IMR-90 (cell line): ENCODE results near the gene FANCM. TPM values are rescaled to one million over a fixed set of nuclear protein-coding genes. Genes with fewer than 3 reads are reported as not detected.

Experiments
- ATAC-seq: fragments of 200-7000 bp; cut with Tn5 transposase; 2 replicates; pipeline ENCODE4 v1.9.1; 2020; ENCODE audit warnings: low read depth, mild to moderate bottlenecking, moderate library complexity
- BruUV-seq: library from RNA; stranded (reverse); fragments of 400-500 nt; replicated peaks from 2 replicates; lab custom pipeline; 2021; lab: Mats Ljungman, UMichigan
- CTCF ChIA-PET: fragments of 300-600 bp; formaldehyde crosslinking; extraction: SDS; loops from one replicate; lab custom pipeline; 2021; ENCODE audit warnings: antibody characterized with exemption; lab: Yijun Ruan, JAX
- POLR2A ChIA-PET: fragments of 300-600 bp; sonication (Branson Sonifier 250); formaldehyde crosslinking; loops from one replicate; lab custom pipeline; 2022; ENCODE audit warnings: antibody characterized with exemption; ENCODE audit not compliant: unreplicated experiment; lab: Charles Lee
- DNase-seq: peaks from one replicate; pipeline ENCODE4 v3.0.0; 2013
- H2AFZ ChIP-seq: replicated peaks from 2 replicates; pipeline ENCODE3; 2013; ENCODE audit warnings: low read length, mild to moderate bottlenecking; ENCODE audit not compliant: poor library complexity
- H2AK5ac ChIP-seq: 2 replicates; pipeline ENCODE4 v1.6.1; 2013; ENCODE audit warnings: low read depth, low read length, inconsistent platforms
- H2AK9ac ChIP-seq: replicated peaks from 2 replicates; pipeline ENCODE3; 2013; ENCODE audit warnings: mild to moderate bottlenecking, low read depth, low read length, moderate library complexity; ENCODE audit not compliant: poor library complexity
- H2BK120ac ChIP-seq: 2 replicates; pipeline ENCODE4 v1.6.1; 2013; ENCODE audit warnings: low read depth, low read length, inconsistent platforms
- H2BK15ac ChIP-seq: 3 replicates; pipeline ENCODE4 v1.6.1; 2013; ENCODE audit warnings: low read depth, low read length, inconsistent platforms
- H2BK20ac ChIP-seq: 2 replicates; pipeline ENCODE4 v1.6.1; 2013; ENCODE audit warnings: low read depth, mild to moderate bottlenecking, inconsistent platforms, low read length, moderate library complexity
- H2BK5ac ChIP-seq: 2 replicates; pipeline ENCODE4 v1.6.1; 2013; ENCODE audit warnings: mild to moderate bottlenecking, low read depth, low read length, inconsistent platforms; ENCODE audit not compliant: poor library complexity, severe bottlenecking
- H3K14ac ChIP-seq: replicated peaks from 2 replicates; pipeline ENCODE4 v1.6.1; 2013; ENCODE audit warnings: low read depth, low read length, inconsistent platforms
- H3K18ac ChIP-seq: 2 replicates; pipeline ENCODE4 v1.6.1; 2013; ENCODE audit warnings: low read depth, low read length, control low read depth
- H3K23ac ChIP-seq: 2 replicates; pipeline ENCODE4 v1.6.1; 2013; ENCODE audit warnings: low read depth, low read length, inconsistent platforms
- H3K27ac ChIP-seq: 2 replicates; pipeline ENCODE4 v1.5.1; 2013; ENCODE audit warnings: mild to moderate bottlenecking, control low read depth, low read length; ENCODE audit not compliant: insufficient read depth
- H3K27me3 ChIP-seq: 2 replicates; pipeline ENCODE4 v1.6.1; 2013; ENCODE audit warnings: low read length; ENCODE audit not compliant: control insufficient read depth, insufficient read depth
- H3K36me3 ChIP-seq: 2 replicates; pipeline ENCODE4 v1.6.1; 2013; ENCODE audit warnings: low read length, mixed read lengths; ENCODE audit not compliant: control insufficient read depth, insufficient read depth
- H3K4ac ChIP-seq: 2 replicates; pipeline ENCODE4 v1.6.1; 2013; ENCODE audit warnings: low read depth, low read length, inconsistent platforms
- H3K4me1 ChIP-seq: 2 replicates; pipeline ENCODE4 v1.6.1; 2013; ENCODE audit warnings: low read length, mixed read lengths; ENCODE audit not compliant: control insufficient read depth, insufficient read depth
- H3K4me2 ChIP-seq: 2 replicates; pipeline ENCODE4 v1.6.1; 2013; ENCODE audit warnings: low read depth, mild to moderate bottlenecking, control low read depth, low read length, moderate library complexity
- H3K4me3 ChIP-seq: 2 replicates; pipeline ENCODE4 v1.5.1; 2013; ENCODE audit warnings: low read depth, mild to moderate bottlenecking, control low read depth, low read length, moderate library complexity; ENCODE audit not compliant: insufficient read depth
- H3K56ac ChIP-seq: 2 replicates; pipeline ENCODE4 v1.6.1; 2013; ENCODE audit warnings: low read length, inconsistent platforms; ENCODE audit not compliant: insufficient read depth; ENCODE audit errors: extremely low read depth
- H3K79me1 ChIP-seq, 2 experiments: 2 replicates each; pipeline ENCODE4 v1.6.1; 2013; ENCODE audit warnings: low read length in 2 of 2, inconsistent platforms in 1 of 2, low read depth in 1 of 2
- H3K9ac ChIP-seq: 2 replicates; pipeline ENCODE4 v1.6.1; 2013; ENCODE audit warnings: low read depth, low read length, control low read depth
- H3K9me1 ChIP-seq: 2 replicates; pipeline ENCODE4 v1.6.1; 2013; ENCODE audit warnings: low read length, inconsistent platforms; ENCODE audit not compliant: insufficient read depth
- H3K9me3 ChIP-seq: 2 replicates; pipeline ENCODE4 v1.6.1; 2013; ENCODE audit warnings: low read length; ENCODE audit not compliant: control insufficient read depth, insufficient read depth
- H4K20me1 ChIP-seq: 2 replicates; pipeline ENCODE4 v1.6.1; 2013; ENCODE audit warnings: low read length, inconsistent platforms; ENCODE audit not compliant: insufficient read depth
- H4K5ac ChIP-seq: 2 replicates; pipeline ENCODE4 v1.6.1; 2013; ENCODE audit warnings: mild to moderate bottlenecking, low read depth, low read length, control low read depth
- H4K8ac ChIP-seq, 2 experiments: 2 replicates each; pipeline ENCODE4 v1.6.1; 2013; ENCODE audit warnings: low read depth in 2 of 2, low read length in 2 of 2, control low read depth in 1 of 2, inconsistent platforms in 1 of 2
- H4K91ac ChIP-seq: 2 replicates; pipeline ENCODE4 v1.6.1; 2013; ENCODE audit warnings: low read depth, low read length, inconsistent platforms; ENCODE audit not compliant: insufficient read depth
- NFE2L2 ChIP-seq: fragments of 150-350 bp; IDR thresholded peaks from 2 replicates; pipeline ENCODE4 v1.6.1; 2016; ENCODE audit warnings: low read depth, mild to moderate bottlenecking, low read length
- RCOR1 ChIP-seq: IDR thresholded peaks from 2 replicates; pipeline ENCODE4 v1.6.1; 2012; ENCODE audit warnings: mild to moderate bottlenecking, low read length, improper control_type of control experiment; ENCODE audit not compliant: insufficient replicate concordance
- WGBS, 2 experiments: methylation state at CpG; one replicate each; pipeline versions ENCODE4 v1.1.5 to v1.1.7; 2013; ENCODE audit warnings: missing lambda C conversion rate in 2 of 2; ENCODE audit not compliant: insufficient read length in 1 of 2; ENCODE audit errors: extremely low coverage in 2 of 2; 5-methylcytosine and 5-hydroxymethylcytosine counted together
- dilution Hi-C: fragments of 300-500 bp; cut with HindIII; formaldehyde crosslinking; loops from one replicate; pipeline ENCODE4 v1.14.3; 2018; ENCODE audit warnings: low sequenced_read_pairs; ENCODE audit not compliant: unreplicated experiment
- in situ Hi-C: fragments of 300-500 bp; cut with MboI; formaldehyde crosslinking; loops from 3 replicates; pipeline ENCODE4 v1.14.3; 2019; ENCODE audit warnings: low sequenced_read_pairs, inconsistent platforms, mixed read lengths
- intact Hi-C: fragments of 100-400 bp; cut with micrococcal nuclease; formaldehyde crosslinking; loops from 2 replicates; pipeline ENCODE4 v1.10.0; 2022
- polyA plus RNA-seq, 3 experiments: library from polyadenylated mRNA; depleted of rRNA; stranded (reverse); fragments of >200 nt; gene quantifications; 2 replicates each; pipeline ENCODE4 v1.2.3, GENCODE V29; 2012; ENCODE audit warnings: low replicate concordance in 1 of 3
- total RNA-seq: library from RNA; depleted of rRNA; stranded (reverse); fragments of >200 nt; gene quantifications from 2 replicates; pipeline ENCODE4 v1.2.3, GENCODE V29; 2012

Gene FANCM
- total and polyA plus RNA-seq, 2 of the 4 experiments (the other 2 are of a cell fraction), result 1.7 to 7.0 TPM

- H3K27me3 ChIP-seq, result no peaks in the 10 kb centered on the region
- H3K23ac ChIP-seq, result no peak overlapping the region
- H3K27ac ChIP-seq, result no peak overlapping the region
- TF ChIP-seq NFE2L2, result peak; percentile 40; the same call in 1 of the 2 replicates
- no peak for TF ChIP-seq RCOR1
- no peak overlapping the region for H4K8ac ChIP-seq
- dilution Hi-C loops (no loop called here), in situ Hi-C loops (no loop called here), intact Hi-C loops (no loop called here)
- no peak overlapping the region for H3K18ac ChIP-seq
- H3K9ac ChIP-seq, result no peak overlapping the region
- WGBS, 2 experiments, result no CpG with 5 or more reads among the region's 3 CpGs
- no peak overlapping the region for H3K56ac ChIP-seq
- ChIA-PET POLR2A (no interaction called here), CTCF (no interaction called here)
- BruUV-seq, result no TSS peak
- ATAC-seq (no peak), DNase-seq (no peak)
- no peak overlapping the region for H2BK5ac ChIP-seq
- H2AK9ac ChIP-seq, result no peak overlapping the region
- no peak overlapping the region for H2BK120ac ChIP-seq
- H4K91ac ChIP-seq, result no peak overlapping the region
- no peak overlapping the region for H2BK15ac ChIP-seq
- no peak overlapping the region for H3K14ac ChIP-seq
- no peak overlapping the region for H3K4me2 ChIP-seq
- H2AK5ac ChIP-seq, result no peak overlapping the region
- H3K4me3 ChIP-seq, result no peak overlapping the region
- no peak overlapping the region for H2BK20ac ChIP-seq
- peaks cover 2 to 3% of the 10 kb centered on the region in 2 experiments; a peak in 3 of 4 replicates for H3K79me1 ChIP-seq
- H3K4ac ChIP-seq, result no peak overlapping the region
- no peaks in the 10 kb centered on the region for H4K20me1 ChIP-seq
- H4K5ac ChIP-seq, result no peak overlapping the region
- no peaks in the 10 kb centered on the region for H3K36me3 ChIP-seq
- no peak overlapping the region for H2AFZ ChIP-seq
- H3K4me1 ChIP-seq, result no peaks in the 10 kb centered on the region
- H3K9me3 ChIP-seq, result no peaks in the 10 kb centered on the region
- H3K9me1 ChIP-seq, result peaks cover 6% of the 10 kb centered on the region; the same call in 1 of the 2 replicates
Observed at GRCh38 chr14:45149602-45150001, 13.9 kb downstream of the FANCM start.
